22Rv1 (cell line): ENCODE results near the gene FRS3.

Source experiments
- CTCF ChIP-seq: fragments of 450-650 bp; IDR thresholded peaks from 2 replicates; pipeline ENCODE4 v1.5.1; 2017; ENCODE audit warnings: mild to moderate bottlenecking
- ZFX ChIP-seq: fragments of 450-650 bp; IDR thresholded peaks from 2 replicates; pipeline ENCODE4 v1.6.1; 2017; ENCODE audit warnings: antibody characterized with exemption, borderline replicate concordance

GRCh38 chr6:41720783-41721182 lies 58.9 kb downstream of the FRS3 start:
- no peak for TF ChIP-seq CTCF
- no peak for TF ChIP-seq ZFX
